HUES64 (cell line): Measurements from ENCODE around the gene CDC37. TPM values are rescaled to one million over a fixed set of nuclear protein-coding genes. Genes with fewer than 3 reads are reported as not detected.

ENCODE experiments used
- H3K27ac ChIP-seq: 2 replicates; pipeline ENCODE4 v1.7.0; 2013; ENCODE audit warnings: low read depth, low read length, inconsistent platforms
- H3K27me3 ChIP-seq: 2 replicates; pipeline ENCODE4 v1.6.1; 2013; ENCODE audit warnings: mild to moderate bottlenecking, low read length; ENCODE audit not compliant: insufficient read depth
- H3K36me3 ChIP-seq: 2 replicates; pipeline ENCODE4 v1.6.1; 2013; ENCODE audit warnings: mild to moderate bottlenecking, low read length; ENCODE audit not compliant: insufficient read depth
- H3K4me1 ChIP-seq: 2 replicates; pipeline ENCODE4 v1.6.1; 2013; ENCODE audit warnings: mild to moderate bottlenecking, low read length, moderate library complexity; ENCODE audit not compliant: insufficient read depth
- H3K4me3 ChIP-seq: 2 replicates; pipeline ENCODE4 v1.5.1; 2013; ENCODE audit warnings: mild to moderate bottlenecking, low read length, moderate library complexity
- H3K9ac ChIP-seq: 2 replicates; pipeline ENCODE4 v1.6.1; 2013; ENCODE audit warnings: mild to moderate bottlenecking, low read depth, low read length
- H3K9me3 ChIP-seq: 2 replicates; pipeline ENCODE4 v1.6.1; 2013; ENCODE audit warnings: low read depth, low read length; ENCODE audit not compliant: insufficient read depth
- WGBS: fragments of 150-250, 120-280 bp; methylation state at CpG from one replicate; pipeline ENCODE4 v1.1.7; 2013; ENCODE audit warnings: missing lambda C conversion rate; 5-methylcytosine and 5-hydroxymethylcytosine counted together
- polyA plus RNA-seq, 2 experiments: library from polyadenylated mRNA; stranded (reverse); fragments of 50-300 nt; gene quantifications; one replicate each; pipeline ENCODE4 v1.2.3, GENCODE V29; 2013

CDC37 gene
- 160 TPM for polyA plus RNA-seq (2013, experiment 1 of 2)
- 142 TPM for polyA plus RNA-seq (2013, experiment 2 of 2)

GRCh38 chr19:10403137-10404021 lies at the start of gene CDC37:
CDC37 (minus strand) TSS chr19:10403542; CDS start chr19:10403479, 63 bp downstream.
- H3K9me3 ChIP-seq, result no peaks in the 10 kb centered on the region
- peak within 1 kb of the TSS; percentile 48 for H3K27ac ChIP-seq
- H3K4me3 ChIP-seq, result peak within 1 kb of the TSS; percentile 95

GRCh38 chr19:10450853-10451609 lies 47.7 kb upstream of the CDC37 start:
- no peaks in the 10 kb centered on the region for H3K36me3 ChIP-seq
- H3K4me3 ChIP-seq, result no peak overlapping the region
- H3K9me3 ChIP-seq, result no peaks in the 10 kb centered on the region
- WGBS, result 89% methylated on average over 25 of the region's 25 CpGs
- peaks cover 9% of the 10 kb centered on the region; the same call in 1 of the 2 replicates for H3K4me1 ChIP-seq
- no peak overlapping the region for H3K9ac ChIP-seq
- H3K27ac ChIP-seq, result no peak overlapping the region
- H3K27me3 ChIP-seq, result no peaks in the 10 kb centered on the region; the same call in 1 of the 2 replicates

More at GRCh38 chr19:10403137-10404021, at the start of gene CDC37:
- H3K27me3 ChIP-seq, result peaks cover 37% of the 10 kb centered on the region
- peak within 1 kb of the TSS; percentile 92 for H3K9ac ChIP-seq
- under 1% methylated on average over 69 of the region's 69 CpGs for WGBS
- peaks cover 14% of the 10 kb centered on the region for H3K36me3 ChIP-seq
- peaks cover 9% of the 10 kb centered on the region; the same call in 1 of the 2 replicates for H3K4me1 ChIP-seq

GRCh38 chr19:10450191-10450852 lies 47.0 kb upstream of the CDC37 start:
- WGBS, result 89% methylated on average over 14 of the region's 14 CpGs
- no peak overlapping the region for H3K4me3 ChIP-seq
- H3K27me3 ChIP-seq, result no peaks in the 10 kb centered on the region; the same call in 1 of the 2 replicates
- H3K4me1 ChIP-seq, result peaks cover 9% of the 10 kb centered on the region; the same call in 1 of the 2 replicates
- H3K27ac ChIP-seq, result no peak overlapping the region
- H3K9ac ChIP-seq, result no peak overlapping the region
- no peaks in the 10 kb centered on the region for H3K9me3 ChIP-seq
- H3K36me3 ChIP-seq, result no peaks in the 10 kb centered on the region

- no peaks in the 10 kb centered on the region for H3K9me3 ChIP-seq
- 93% methylated on average over 7 of the region's 7 CpGs for WGBS
- H3K9ac ChIP-seq, result no peak overlapping the region
- no peak overlapping the region for H3K27ac ChIP-seq
- H3K27me3 ChIP-seq, result no peaks in the 10 kb centered on the region
- H3K36me3 ChIP-seq, result no peaks in the 10 kb centered on the region
- no peak overlapping the region for H3K4me3 ChIP-seq
- 0 out of 2 replicates have a peak, but pooled peaks cover 2% of the 10 kb centered on the region for H3K4me1 ChIP-seq
Measured at GRCh38 chr19:10449037-10449436, 45.7 kb upstream of the CDC37 start.

- Histone ChIP-seq H3K4me1 (no peaks in the 10 kb centered on the region), H3K9ac (no peak overlapping the region), H3K27ac (no peak overlapping the region), H3K36me3 (no peaks in the 10 kb centered on the region), H3K27me3 (no peaks in the 10 kb centered on the region), H3K4me3 (no peak overlapping the region), H3K9me3 (no peaks in the 10 kb centered on the region)
- 95% methylated on average over 3 of the region's 3 CpGs for WGBS
Measured at GRCh38 chr19:10442698-10443097, 39.4 kb upstream of the CDC37 start.

GRCh38 chr19:10439588-10439987 lies 36.2 kb upstream of the CDC37 start:
- Histone ChIP-seq H3K27ac (no peak overlapping the region), H3K36me3 (no peaks in the 10 kb centered on the region), H3K9me3 (no peaks in the 10 kb centered on the region), H3K4me3 (no peak overlapping the region), H3K9ac (no peak overlapping the region), H3K27me3 (no peaks in the 10 kb centered on the region), H3K4me1 (no peaks in the 10 kb centered on the region)
- 82% methylated on average over 5 of the region's 5 CpGs for WGBS

- Histone ChIP-seq H3K9ac (no peak overlapping the region), H3K27me3 (peaks cover 55% of the 10 kb centered on the region), H3K4me1 (no peaks in the 10 kb centered on the region), H3K4me3 (no peak overlapping the region), H3K36me3 (no peaks in the 10 kb centered on the region), H3K9me3 (no peaks in the 10 kb centered on the region), H3K27ac (no peak overlapping the region)
- 87% methylated on average over 10 of the region's 10 CpGs for WGBS
Measured at GRCh38 chr19:10433131-10433536, 29.8 kb upstream of the CDC37 start.

- Histone ChIP-seq H3K9me3 (no peaks in the 10 kb centered on the region), H3K27me3 (peaks cover 59% of the 10 kb centered on the region), H3K27ac (no peak overlapping the region), H3K4me1 (no peaks in the 10 kb centered on the region), H3K4me3 (no peak overlapping the region), H3K36me3 (no peaks in the 10 kb centered on the region), H3K9ac (no peak overlapping the region)
- WGBS, result 76% methylated on average over 2 of the region's 2 CpGs
Measured at GRCh38 chr19:10432736-10433130, 29.4 kb upstream of the CDC37 start.

GRCh38 chr19:10431943-10432735 lies 28.8 kb upstream of the CDC37 start:
- WGBS, result 7% methylated on average over 61 of the region's 64 CpGs

GRCh38 chr19:10431254-10431942 lies 28.1 kb upstream of the CDC37 start:
- no peaks in the 10 kb centered on the region for H3K4me1 ChIP-seq
- H3K9me3 ChIP-seq, result no peaks in the 10 kb centered on the region
- H3K27ac ChIP-seq, result no peak overlapping the region
- H3K9ac ChIP-seq, result no peak overlapping the region
- H3K4me3 ChIP-seq, result peak overlapping the region; percentile 45
- no peaks in the 10 kb centered on the region for H3K36me3 ChIP-seq
- 21% methylated on average over 25 of the region's 25 CpGs for WGBS
- peaks cover 72% of the 10 kb centered on the region for H3K27me3 ChIP-seq

More at GRCh38 chr19:10431943-10432735, 28.8 kb upstream of the CDC37 start:
- Histone ChIP-seq H3K4me3 (peak overlapping the region; percentile 45), H3K27me3 (peaks cover 65% of the 10 kb centered on the region), H3K27ac (no peak overlapping the region), H3K9me3 (no peaks in the 10 kb centered on the region), H3K36me3 (no peaks in the 10 kb centered on the region), H3K9ac (no peak overlapping the region), H3K4me1 (no peaks in the 10 kb centered on the region)
